GM04504 (cell line): ENCODE measurements around the gene IDS.
"Not testable (repeated sequence)": the region's sequence is repeated elsewhere in the genome, so short reads cannot be mapped to it uniquely, and the experiment has no call there.

Source experiments
- DNase-seq: peaks from one replicate; pipeline ENCODE4 v3.0.0-alpha.2; 2012; ENCODE audit warnings: low read depth

Gene IDS

DNA sequence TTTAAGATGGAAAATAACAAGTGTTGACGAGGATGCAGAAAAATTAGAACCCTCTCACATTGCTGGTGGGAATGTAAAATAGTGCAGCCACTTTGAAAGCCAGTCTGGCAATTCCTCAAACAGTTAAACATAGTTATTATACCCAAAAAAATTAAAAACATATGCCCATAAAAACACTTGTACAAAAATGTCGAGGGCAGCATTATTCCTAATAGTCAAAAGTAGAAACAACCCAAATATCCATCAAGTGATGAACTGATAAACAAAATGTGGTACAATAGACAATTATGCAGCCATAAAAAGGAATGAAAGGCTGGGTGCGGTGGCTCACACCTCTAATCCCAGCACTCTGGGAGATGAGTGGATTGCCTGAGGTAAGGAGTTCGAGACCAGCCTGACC is 6.3 kb downstream of the IDS start:
- DNase-seq: no peak

DNA sequence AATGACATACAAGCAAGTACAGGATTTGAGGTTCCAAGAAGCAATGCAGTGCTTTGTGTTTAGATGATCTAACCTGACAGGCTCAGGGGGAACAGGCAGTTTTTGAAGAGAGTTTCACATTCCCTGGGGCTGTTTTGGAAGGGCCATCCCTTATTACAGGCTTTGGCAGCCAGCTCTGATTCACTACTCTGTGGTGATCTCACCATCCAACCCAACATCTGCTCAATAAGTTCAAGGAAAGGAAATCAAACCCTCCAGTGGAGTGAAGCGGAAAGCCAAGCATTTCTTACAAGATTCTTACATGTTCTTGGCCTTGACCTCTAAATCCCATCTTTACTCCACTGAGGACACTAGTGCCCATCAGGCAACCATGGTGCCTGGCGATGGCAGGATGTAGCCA is 7.5 kb downstream of the IDS start:
- peak; percentile 43 for DNase-seq

DNA sequence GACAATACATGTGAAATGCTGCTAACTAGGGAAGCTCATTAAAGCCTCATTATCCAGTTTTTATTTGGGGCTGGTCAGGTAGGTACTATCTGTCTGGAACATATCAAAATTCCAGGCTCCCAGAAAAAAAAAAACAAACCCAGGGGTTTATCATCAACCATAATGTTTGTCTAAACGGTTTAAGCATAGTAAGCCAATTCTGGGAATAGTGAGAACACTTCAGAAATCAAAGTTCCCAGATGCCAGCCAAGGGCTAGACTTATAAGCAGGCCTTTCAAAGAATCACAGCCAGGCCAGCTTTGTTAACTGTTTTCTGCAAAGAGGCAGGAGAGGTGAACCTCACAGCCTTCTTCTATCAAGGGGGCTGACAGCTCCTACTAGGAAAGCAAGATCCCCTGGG is 8.1 kb downstream of the IDS start:
- DNase-seq: no peak

DNA sequence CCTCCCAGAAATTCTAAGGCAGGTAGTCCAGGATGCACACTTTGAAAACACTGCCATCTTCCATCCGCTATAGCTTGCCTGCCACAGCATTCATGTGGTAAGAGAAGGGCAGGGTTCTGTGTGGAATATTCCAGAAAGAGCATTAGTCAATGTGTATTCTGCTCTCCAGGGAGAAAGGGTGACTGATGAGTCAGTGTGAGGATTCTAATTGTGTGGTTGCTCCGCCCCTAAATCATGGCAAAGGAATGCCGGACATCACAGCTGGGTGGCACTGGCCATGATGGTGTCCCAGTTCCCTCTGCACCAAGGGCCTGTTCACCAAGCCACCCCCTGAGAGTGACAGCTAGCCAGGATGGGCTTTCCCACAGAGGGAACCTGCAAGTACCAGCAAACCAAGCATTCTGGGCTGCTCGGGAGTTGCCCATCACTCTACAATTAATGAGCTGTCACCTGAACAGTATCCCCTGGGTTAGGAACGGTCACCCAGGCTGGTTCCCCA is 9.5 kb downstream of the IDS start:
- DNase-seq: peak; percentile 59

DNA sequence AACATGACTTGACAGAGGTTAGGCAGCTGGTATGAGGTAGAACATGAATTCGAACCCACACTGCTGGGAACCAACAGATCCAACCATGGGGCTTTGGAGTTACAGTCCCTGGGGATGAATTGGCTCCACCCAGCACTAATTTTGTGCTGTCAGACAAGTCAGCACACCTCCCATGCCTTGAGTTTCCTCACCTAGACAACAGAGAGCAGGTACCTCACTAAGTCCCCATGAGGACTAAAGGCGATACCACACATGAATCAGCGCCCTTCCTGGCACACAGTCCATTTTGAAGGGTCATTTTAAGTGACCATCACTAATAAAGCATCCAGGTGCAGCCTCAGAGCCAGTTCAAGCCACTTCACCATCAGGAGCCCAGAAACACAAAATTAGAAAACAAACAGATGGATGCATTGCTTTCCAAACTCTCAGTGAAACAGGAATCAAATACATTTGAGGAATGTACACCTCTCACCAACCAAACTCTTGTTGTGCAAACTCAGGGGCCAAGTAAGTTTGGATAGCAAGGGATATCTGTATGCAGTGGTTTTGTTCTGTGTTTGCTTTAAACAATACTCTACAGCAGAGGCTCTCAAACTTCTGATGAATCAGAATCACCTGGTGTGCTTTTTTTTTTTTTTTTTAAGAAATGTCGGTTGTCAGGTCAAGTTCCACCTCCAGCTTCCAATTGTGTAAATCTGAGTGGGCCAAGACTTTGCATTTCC is 10.1 kb downstream of the IDS start:
- no peak for DNase-seq

DNA sequence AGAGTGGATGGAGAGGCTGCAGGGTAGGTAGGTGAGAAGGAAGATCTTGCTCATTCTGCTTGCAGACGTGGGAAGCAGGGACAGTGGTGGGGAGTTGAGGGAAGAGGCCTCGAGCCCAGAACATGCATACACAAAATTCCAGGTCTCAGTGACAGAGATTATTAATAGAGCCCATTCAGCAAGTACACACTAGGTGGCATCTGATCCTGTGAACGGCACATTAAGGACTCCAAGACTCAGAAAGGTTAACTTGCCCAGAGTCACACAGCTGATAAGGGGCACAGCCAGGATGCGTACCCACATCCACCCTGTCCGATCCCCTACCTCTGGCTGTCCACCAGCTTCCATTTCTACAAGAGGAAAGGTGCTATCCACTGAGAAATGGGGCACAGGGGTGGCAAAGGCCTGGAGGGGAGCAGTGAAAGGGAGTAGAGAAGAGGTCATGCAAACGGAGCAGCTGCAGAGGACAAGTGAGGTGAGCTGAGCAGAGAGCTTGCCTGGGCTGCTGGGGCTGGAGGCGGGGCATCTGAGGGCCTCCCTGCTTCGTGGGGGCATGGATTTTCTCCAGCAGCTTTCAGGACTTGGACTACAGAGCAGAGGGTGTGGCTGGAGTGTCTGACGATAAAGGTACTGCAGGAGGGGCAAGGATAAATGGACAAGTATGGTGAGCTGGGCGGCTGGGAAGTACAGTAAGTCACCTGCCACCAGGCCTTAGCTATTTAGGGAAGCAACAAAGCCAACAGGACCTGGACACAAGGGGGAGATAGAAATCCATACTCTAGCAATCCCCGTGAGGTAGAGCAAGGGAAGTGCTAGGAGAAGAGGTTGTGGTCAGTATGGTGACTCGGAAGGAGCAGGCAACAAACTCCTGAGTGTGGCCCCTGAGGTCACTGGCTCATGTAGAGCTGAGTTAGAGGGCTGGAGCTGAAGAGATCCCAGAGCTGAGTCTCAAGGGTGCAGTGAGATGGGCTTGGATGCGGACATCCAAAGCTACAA is 11.2 kb downstream of the IDS start:
- DNase-seq: no peak

DNA sequence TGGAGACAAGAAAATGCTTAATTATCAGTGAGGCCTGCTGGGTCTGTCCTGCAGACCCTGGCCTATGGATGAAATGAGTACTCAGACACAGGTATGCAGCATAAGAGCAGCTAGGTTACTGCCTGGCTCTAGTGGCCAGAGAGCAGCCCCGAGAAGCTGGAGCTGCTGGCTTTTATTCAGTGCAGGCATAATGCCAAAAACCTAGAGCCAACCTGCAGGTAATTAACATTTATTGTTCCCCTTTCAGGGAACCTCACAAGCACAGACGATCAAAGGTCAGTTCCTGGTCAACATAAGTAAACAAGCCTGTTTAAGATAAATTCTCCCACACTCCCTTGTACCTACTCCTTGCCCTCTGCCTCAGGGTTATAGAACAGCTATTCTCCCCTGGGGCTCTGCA is 13.3 kb downstream of the IDS start:
- no peak for DNase-seq

DNA sequence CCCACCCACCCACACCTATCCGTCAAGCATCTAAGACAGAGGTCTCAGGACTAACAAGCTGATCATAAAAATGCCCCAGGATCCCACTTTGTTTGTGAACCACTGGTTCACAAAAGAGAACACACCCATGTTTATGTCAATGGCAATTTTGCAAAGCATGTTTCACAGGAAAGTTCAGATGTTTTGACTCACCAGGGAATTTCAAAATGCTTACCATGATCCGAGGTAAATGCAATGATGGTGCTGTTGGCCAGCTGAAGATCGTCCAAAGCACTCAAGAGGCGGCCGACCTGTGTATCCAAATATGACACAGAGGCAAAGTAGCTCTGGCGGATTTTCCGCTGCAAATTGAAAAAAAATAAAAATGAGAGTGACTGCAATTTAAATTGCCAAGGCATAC is 15.0 kb downstream of the IDS start:
- DNase-seq: no peak

DNA sequence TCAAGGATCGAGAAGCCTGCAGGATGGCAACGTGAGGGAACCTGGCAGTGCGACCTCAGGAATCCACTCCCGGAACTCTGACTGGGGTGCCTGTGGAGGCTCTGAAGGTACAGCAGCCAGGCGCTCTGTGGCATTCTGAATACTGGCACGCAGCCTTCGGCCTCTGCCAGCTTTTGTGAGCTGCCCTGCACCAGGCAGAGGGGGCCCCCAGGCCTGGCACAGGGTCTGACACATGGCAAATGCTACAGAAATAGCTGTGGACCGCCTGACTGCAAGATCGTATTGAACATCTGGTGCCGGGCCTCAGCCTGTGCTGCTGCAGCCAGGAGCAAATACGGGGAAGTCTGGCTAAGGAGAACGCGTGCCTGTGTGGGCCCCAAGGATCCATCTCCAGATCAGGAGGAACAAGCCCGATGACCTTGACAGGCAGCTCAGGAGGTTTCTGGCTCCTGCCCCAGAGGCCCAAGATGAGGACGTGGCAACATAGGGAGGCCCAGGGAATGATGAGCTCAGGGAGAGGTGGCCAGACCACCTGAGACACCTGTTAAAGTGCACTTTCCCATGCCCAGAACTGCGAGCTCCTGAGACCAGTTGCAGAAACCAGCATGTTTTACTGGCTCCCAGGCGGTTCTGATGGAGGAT is 16.6 kb downstream of the IDS start:
- DNase-seq: not testable (repeated sequence)

DNA sequence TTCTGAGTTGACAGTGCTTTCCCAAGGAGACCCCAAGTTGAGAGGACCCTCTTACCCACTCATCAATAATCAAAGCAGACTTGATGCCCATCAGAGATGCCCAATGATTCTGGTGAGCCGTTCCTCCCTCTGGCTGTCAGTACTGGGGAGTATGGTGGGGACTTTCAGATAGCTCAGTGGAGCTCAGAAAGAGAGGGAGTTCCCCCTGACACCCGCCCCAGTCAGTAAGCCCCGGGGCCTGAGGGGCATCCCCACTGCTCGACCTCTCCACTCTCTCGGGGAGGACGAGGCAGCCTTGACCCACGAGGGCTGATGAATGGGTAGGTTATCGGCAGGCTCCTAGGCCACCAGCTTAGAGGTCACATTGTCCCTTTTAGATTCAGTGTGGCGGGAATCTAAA is 17.1 kb downstream of the IDS start:
- DNase-seq: not testable (repeated sequence)

DNA sequence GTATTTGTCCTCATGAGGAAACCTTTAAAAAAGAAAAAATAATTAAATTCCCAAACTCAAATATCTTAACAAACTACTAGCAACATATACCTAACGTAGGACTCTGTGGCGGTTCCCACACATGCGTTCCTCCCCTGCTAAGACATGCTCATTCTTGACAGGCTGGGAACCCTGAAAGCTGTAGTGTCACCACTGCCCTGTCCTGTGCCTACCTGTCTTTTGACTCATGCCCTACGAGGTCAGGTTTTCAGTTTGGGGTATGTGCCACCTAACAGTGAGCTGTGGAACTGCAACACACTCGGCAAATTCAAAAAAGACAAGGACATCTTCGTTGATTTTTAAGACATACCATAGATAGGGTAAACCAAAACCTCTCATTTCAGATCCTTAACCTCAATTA is 17.8 kb downstream of the IDS start:
- no peak for DNase-seq

DNA sequence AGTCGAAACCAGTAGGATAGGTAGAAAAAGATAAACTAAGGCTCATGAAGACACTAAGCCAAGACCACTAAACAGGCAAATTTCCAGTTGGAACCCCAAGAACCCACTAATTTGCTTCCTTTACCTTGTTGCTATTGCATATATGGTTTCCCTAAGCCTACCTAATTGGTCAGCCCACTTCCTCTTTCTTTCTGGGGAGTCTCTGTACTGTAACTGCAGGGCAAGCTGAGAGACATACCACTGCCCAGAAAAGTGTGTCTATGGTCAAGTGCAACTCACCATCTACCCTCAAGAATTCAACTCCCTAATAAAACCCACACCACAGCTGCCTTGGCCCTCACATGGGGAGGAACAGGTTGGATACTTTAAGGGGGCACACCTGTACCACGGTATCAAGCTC is 28.6 kb downstream of the IDS start:
- DNase-seq: no peak

DNA sequence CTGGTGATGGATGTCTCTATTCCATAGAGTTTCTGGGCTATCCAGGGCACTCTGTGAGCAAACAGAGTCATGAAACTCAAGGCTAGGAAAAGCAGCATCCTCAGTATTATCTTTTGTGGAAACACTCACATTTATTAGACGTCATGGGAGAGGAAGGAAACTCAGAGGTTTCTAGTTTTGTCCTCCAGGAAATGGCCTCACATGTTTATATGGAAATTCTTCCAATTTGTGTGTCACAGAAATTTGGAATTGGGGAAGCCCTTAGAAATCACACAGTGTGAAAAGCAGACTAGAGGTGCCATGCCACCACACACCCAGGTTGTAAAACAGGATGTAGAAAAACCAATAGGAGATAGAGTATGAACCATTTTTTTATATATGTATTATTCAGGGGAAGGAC is 31.1 kb downstream of the IDS start:
- no peak for DNase-seq

DNA sequence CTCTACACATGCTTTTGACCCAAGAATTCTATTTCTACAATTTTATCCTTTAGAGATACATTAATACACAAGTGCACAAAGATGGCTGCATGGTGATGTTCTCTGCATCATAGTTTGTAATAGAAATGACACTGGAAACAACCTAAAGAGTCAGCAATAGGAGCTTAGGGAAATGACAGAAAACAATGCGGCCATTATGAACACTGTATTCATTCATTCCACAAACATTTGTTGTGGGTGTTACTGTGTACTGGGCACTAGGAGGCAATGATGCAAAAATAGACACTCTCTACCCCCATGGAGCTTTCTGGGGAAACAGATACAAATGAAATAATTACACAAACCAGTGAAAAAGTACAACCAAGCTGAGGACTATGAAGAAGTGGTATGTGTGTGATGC is 32.0 kb downstream of the IDS start:
- no peak for DNase-seq

DNA sequence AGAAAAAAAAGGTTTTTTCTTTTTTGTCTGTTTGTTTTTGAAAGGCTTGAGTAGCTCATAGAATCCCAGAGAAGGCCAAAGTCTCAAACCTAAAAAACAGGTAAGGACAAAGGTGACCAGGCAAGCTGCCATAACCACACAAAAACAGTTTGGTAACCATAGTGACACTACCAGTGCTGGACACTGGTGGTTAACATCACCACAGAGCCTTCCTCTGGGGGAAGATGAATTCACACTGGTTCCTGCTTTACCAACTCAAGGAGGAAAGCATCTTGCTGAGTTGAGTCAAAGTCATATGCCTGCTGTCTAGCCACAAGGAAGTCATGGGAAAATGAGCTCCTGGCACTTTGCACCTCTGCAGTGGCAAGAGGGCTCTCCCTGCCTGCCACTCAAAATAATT is 32.5 kb downstream of the IDS start:
- no peak for DNase-seq

DNA sequence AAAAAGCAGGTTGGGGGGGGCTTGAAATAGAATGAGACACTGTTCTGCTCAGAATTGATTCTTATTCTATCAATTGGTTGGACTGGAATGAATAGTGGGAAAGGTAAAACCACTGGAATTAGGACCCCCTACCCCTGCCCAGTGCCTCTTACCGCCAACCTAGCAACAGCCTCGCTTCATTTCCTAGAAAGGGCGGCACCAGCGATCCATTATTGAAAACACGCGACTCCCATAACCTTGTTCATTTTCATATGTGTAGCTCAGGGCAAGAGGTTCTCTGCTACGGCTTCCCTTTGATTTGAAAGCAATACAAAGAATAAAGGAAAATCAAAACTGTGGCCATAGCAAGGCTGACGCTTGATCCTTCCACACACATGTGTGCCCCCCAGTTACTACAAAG is 33.7 kb downstream of the IDS start:
- no peak for DNase-seq

DNA sequence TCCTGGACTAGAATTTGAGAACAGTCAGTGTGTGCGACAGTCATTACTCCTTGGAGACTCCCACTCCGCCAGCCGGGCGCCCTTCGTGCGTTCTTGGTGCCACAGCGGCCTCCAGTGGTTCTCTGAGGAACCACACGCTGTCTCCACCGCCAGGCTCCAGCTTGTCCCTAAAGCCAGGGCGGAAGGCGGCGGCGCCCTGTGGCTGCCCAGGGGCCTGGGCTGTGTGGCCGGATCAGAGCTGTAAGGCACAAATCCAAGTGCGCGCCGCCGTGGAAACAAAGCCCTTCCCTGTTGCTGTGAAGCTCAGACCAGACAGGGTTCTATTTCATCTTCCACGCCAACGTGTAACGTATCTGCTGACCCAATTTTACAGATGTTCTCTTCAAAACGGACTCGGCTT is 34.2 kb downstream of the IDS start:
- DNase-seq: peak; percentile 44

DNA sequence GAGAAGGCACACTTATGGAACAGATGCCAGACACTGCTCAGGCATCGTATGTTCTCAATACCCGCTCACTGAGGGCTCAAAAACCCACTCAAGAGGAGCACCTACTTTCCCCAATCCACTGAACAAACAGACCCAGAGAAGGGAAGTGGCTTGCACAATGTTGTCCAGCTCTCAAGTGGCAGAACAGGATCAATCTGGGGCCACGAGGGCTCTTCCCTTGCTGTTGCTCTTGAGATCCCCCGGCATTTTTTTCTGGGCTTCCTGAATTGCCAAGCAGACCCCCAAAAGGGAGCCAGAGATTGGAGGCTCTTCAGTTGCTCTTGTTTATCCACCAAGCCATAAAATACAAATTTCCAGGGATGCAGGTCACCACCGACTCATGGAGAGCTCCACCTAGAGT is 35.7 kb downstream of the IDS start:
- no peak for DNase-seq

DNA sequence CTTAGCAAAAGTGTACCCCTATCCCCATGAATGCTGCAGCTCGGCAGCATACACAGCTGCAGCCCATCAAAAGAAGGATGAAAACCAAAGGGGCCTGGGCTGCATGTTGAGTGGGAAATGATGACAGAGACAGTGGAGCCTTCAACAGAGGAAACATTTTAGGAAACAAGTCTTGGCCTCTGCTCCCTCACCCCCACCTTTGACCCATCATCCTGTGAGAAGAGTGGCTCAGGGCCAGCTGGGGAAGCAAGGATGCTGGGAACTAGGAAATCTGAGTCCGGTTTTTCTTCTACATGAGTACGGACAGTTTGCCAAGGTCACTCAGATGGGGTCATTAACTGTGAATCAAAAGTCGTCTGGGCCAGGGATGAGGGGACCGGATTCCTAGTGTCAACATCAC is 37.2 kb downstream of the IDS start:
- DNase-seq: no peak

DNA sequence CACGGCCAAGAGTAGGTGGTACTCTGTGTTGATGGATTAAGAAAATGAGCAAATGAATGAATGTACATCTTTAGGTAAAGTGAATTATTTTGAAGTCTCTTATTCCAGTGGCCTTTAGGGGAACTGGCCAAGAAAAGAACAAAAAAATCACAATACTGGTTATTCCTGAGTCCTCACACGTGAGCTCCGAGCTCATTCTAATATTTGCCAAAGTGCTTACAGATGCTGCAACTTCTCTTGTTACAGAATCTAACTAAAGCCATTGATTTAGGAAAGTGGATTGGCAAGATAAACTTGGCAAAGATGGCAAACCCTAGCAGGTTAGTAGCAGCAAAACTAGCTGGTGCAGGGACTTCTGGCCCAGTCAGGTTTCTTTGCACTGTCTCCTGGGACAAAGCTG is 37.6 kb downstream of the IDS start:
- DNase-seq: no peak

DNA sequence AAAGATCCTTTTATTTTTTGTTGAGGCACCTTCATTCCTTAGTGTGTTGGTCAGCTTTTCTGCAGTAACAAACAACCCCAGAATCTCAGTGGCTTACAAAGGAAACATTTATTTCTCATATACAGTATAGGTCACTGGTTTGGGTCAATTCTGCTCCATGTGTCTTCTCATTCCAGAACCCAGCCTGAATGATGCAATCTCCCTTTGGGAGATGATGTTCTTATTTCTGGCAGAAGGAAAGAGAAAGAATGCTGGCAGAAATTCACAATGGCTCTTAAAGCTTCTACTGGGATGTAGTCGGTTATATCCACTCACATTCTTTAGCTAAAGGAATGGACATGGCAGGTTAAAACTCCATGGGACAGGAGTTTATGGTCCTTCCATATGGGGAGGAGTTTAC is 42.3 kb downstream of the IDS start:
- peak; percentile 23 for DNase-seq

DNA sequence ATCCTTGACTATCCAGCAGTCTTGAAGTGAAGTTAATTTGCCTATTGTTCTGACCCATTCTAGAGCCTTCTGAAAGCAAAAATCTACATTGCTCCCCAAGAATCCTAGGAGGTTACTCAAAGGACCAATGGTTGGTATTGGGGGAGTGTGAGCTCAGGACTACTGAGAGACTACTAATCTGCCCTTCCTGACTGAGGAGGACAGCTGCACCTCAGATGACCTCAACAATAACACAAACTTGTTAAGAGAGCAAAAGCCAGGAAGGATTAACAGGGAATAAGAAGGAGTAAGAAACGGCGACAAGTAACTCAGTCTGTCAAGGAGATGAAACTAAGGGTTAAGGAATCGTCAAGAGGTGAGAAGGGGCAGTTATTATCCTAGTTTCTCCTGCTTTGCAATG is 43.4 kb downstream of the IDS start:
- no peak for DNase-seq

DNA sequence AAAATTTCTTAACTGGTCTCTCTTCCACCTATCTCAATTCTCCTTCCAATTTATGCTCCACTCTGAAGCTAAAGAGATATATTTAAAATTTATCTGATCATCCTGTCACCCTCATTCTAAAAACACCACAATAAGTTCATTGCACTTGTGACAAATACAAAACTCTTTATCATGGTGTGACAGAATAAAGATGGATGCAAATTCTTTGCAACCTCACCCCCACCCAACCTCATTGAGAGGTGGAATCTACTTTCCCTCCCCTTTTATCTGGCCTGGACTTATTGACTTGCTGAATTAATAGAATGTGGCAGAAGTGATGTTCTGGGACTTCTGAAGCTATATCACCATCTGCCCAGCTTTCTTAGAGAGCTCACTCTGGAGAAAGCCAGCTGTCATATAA is 46.5 kb downstream of the IDS start:
- no peak for DNase-seq
